Activated CD4-positive, alpha-beta T cell treated with anti-CD3 and anti-CD28 coated beads for 1 hour (primary cell): ENCODE measurements around the gene RASAL2.

ENCODE experiments used
- DNase-seq: peaks from one replicate; pipeline ENCODE4 v3.0.0-alpha.2; 2020

Gene RASAL2

DNA sequence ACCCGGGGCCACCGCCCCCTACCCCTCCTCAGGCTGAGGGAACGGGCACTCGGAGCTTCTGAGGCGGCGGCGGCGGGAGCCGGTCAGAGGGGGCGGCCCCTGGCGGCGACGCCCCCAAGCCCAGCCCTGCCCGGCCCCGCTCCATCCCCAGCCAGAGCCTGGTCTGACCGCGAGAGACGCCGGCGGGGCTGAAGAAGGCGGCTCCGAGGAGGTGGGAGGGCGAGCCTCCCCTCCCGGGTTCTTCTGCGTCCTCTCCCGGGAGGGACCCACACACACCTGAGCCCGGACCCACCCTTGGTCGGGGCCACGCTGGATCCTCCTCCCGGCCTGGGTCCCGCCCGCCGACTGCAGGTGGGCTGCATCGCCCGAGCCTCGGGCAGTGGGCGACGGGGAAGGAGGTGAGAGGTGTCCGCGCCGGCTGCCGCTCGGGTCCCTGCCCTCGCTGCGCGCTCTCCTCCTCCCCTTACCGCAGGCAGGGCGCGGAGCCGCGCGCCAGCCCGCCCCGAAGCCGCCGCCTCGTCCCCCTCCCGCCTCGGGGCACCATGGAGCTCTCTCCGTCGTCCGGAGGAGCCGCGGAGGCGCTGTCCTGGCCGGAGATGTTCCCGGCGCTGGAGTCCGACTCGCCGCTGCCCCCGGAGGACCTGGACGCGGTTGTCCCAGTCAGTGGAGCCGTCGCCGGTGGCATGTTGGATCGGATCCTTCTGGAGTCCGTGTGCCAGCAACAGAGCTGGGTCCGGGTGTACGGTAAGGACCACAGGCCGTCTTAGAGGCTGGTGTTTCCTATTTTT lies at the start of gene RASAL2:
Gene RASAL2, plus strand, starts transcription at position 154 of the 788 bp plus-strand sequence. Its CDS starts 389 bp downstream, at position 543.
- DNase-seq = no peak

DNA sequence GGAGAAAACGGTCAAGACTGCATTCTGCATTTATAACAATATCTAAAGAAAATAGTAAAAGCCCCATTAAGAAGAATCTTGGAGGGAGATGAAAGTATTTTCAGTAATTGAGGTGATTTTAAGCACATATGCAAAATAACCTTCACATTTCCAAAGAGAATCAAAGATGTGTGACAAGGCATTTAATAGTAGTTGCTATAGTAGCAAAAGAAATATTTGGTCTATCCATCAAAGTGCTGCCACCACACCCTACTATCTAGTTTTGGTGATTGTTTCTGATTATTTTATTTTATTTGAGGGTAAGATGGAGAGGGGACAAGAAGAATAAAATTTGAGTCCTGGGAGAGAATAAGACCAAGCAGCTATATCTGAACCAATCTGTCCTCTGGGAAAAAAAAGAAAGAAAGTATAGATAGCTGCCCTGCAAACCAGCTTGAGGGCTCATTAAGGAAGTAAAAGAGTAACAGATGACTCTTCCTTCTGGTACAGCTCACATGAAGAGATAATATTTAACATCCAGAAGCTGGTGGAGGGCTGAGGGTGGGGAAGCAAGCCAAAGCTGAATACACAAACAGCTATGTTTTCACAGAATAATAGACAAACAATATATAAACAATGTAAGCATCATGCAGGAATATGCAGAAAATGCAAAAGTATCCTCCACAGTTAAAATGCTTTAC lies 47.2 kb upstream of the RASAL2 start:
- no peak for DNase-seq

DNA sequence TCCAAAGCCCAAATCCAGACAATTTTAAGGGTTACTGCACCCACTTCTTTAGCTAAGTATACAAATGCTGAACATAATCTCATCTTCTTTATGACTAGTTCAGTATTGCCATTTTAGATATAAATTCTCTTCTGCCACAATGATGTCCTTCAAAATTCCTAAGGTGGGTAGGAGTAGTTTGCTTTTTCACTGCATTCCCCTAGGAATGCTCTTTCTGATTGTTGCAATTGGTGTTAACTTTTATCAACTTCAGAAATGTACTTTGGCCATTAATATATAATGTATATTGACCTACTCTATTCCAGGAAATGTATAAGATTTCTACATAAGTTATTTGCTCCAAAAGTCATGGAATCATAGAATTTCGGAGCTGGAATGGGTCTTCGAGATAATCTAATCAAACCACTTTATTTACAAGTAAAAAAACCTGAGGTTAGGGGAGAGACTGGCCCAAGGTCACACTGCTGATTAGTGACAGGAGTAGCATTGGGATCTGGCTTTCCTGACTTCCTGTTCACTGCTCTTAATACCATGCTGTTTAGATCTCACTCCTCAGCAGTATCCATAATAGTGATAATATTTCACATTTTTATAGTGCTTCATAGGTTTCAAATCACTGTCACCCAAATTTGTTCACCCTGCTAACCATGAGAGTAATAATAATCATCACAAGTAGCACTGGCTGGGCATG lies 46.4 kb upstream of the RASAL2 start:
- no peak for DNase-seq

DNA sequence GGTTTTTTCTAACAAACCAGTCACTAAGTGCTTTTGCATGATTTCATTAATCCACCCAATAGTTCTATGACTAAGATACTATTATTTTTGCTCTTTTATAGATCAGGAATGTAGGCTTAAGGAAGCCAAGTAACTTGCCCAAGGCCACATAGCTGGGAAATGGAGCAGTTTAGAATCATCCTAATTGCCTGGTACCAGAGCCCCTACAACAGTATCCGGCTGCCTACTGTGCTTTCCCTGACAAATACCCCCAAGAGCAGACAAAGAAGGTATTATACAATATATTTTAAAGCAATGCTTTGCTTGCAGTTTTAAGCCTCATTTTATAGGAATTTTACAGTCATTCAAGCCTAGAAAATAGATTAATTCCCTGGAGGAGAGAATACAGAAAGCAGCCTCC lies 45.5 kb upstream of the RASAL2 start:
- DNase-seq = no peak

DNA sequence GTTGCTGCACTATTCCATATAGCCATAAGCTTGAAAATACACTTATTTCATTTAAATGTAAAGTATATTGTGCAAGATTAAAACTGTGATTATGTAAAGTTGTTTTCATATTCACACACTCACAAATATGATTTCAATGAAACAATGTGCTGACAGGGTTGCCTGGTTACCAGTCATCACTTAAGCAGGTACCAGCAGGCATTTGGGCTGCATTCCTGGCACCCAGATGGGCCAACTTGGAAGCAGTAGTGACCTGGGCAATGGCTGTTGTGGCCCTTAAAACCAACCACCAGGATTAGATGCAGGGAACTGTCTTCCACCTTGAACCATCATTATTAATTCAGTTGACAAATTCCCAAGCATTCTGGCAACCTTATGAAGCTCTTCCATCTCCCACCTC lies 45.0 kb upstream of the RASAL2 start:
- DNase-seq = no peak

DNA sequence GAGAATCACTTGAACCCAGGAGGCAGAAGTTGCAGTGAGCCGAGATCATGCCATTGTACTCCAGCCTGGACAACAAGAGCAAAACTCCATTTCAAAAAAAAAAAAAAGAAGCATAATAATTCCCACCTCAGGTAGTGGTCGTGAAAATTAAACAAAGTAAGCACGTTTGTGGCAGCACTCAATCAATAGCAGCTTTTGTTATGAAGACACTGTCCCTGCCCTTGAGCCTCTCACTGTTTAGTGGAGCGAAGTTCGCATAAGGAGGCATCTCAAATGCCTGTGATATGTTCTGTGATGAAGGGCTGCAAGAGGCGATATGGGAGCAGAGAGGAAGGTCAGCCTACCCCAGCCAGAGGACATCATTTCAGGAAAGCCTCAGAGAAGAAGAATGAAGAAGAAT lies 43.8 kb upstream of the RASAL2 start:
- DNase-seq = no peak

DNA sequence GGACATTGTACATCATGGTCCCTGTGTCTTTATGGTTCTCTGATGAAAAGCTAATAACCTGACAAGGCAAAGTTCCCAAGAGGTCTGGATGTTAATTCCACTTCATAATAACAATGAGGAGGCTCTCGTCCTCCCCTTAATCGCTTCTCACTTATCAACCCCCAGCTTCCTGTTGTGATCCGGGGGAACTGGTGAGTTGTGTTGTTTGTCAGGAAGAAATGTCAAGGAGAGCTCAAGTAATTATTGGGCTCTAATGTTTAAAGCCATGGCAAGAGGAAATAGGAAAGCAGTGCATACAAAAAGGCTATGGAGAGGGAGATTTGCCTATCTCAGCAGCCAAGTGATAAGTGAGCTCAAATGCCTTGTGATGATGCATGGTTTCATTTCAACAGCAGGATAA lies 42.8 kb upstream of the RASAL2 start:
- DNase-seq = no peak

DNA sequence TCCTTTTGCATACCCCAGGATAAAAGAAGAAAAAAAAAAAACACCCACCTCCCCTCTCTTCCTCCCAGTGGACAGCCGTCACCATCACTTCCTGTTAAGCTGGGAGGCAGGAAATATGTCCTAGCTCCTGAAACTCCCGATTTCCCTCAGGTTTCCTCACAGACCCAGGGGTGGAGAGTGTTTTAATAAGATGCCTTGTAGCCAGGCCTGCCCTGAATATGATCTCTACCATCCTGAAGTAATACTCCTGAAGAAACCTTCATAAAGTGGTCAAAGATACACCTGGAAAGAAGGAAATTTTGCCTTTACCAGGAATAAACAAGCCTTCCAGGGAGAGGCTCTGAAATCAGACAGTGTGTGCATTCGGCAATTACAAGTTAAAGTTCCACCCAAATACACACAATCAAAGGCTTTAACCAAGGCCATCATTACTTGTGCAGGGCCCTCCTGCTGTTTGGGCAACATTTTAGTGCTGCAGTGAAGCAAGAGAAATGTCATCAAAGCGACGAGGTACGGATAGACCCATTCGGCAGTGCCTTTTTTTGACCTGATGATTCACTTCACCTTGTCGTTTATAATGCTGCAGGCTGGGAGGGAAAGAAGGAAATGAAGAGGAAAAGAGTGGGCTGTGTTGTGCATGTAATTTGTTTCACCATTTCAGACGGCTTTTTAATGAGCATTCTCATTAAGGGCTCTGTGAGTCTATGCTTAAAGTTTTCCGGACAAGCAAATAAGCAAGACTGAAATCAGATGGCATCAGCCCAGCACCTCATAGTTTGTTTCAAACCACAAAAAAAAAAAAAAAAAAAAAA lies 41.0 kb upstream of the RASAL2 start:
- no peak for DNase-seq

DNA sequence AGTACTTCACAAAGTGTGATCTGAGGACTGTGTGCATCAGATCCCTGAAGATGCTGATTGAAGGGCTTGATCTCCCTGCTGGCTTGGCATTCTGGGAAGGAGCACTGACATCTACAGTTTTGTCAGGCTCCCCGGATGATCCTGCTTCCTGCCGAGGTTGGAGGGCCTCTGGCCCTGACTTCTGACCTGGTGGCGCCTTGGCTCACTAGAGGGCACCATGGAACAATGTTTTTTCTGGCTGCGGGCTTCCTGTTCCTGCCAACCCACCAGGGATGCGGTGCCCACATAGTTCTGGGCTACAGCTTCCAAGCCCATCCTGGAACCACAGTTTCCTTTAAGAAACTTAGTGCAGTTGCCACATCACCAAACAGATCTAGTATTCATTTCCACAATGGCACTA lies 38.8 kb upstream of the RASAL2 start:
- DNase-seq = no peak

DNA sequence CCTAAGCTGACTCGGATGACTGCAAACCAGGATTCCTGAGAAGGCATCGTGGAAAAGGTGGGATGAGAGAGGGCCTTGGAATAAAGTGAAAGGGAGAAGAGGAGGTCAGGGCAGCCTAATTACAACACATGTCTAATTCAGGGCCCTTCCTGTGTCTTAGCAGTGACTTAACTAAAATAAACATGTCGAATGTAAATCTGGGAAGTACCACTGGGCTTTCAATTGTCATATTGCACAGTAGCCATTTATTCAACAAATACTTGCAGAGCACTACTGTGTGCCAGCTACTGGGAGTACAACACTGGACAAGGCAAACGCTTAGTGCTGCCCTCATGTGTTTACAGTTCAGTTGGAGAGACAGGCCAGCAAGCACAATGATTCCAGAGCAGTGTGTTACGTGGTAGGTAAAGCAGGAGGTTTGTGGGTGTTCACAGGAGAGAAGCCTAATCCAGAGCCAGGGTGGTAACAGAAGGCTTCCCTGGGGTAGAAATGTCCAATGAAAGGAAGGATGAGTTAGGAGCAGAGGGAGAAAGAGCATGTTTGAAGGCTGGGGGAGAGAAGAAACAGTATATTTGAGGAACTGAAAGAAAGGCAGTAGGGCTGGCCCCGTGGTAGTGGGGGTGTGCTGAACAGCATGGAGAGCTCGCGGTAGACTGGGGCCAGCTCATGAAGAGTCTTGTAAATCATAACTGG lies 38.0 kb upstream of the RASAL2 start:
- no peak for DNase-seq

DNA sequence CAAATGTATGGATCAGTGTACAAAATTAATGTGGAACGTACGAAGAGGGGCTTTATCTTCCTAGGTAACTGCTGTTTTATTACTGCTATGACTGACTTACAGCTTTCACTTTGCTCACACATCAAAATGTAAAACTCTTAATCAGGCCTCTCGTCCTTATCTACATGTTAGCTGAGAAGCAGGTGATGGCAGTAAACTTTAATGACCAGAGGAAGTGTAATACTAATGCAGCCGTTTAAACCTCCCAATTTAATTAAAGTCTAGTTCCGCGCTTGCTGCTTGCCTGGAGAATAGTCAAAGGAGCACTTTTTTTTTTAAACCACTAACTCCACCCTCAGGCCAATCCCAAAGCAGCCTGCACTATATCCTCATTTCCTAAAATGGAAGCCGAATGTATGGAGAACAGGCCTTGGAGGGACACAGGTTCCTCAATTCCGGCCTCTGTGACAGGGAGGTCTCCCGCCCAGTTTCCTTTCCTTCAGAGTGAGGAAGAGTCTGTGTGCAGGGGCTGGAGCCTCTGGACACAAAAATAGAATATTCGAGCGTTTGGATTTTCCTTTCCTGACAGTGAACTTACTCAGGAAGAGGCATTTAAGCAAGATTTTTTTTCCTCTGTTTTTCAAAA lies 36.7 kb upstream of the RASAL2 start:
- DNase-seq = no peak

DNA sequence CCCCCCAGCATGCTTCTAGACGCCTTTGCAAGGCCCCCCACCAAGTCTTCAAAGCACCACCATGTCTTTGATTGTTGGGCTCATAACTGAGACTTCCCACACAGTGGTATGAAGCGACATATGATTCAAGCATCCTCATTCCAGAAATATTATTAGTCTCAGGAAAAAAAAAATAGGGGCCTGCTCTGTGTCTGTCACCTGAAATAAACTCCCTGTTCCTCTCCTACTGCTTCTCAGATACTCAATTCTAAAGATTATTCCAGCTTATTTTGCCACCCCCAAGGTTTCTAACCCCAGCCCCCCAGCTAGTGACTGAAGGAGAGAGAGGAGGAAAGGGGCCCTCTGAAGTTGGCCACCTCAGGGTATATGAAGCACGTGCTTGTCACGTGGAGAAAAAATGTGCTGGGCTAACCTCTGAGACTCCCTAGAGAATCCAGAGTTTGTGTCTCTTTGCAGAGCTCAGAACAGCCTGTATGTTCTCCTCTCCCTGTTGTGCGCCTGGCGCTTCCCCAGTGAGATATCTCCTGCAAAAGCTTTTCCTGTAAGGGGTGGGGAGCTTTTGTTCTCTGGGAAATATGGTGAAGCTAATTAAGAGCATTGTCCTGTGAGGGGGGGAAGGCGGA lies 35.9 kb upstream of the RASAL2 start:
- no peak for DNase-seq

DNA sequence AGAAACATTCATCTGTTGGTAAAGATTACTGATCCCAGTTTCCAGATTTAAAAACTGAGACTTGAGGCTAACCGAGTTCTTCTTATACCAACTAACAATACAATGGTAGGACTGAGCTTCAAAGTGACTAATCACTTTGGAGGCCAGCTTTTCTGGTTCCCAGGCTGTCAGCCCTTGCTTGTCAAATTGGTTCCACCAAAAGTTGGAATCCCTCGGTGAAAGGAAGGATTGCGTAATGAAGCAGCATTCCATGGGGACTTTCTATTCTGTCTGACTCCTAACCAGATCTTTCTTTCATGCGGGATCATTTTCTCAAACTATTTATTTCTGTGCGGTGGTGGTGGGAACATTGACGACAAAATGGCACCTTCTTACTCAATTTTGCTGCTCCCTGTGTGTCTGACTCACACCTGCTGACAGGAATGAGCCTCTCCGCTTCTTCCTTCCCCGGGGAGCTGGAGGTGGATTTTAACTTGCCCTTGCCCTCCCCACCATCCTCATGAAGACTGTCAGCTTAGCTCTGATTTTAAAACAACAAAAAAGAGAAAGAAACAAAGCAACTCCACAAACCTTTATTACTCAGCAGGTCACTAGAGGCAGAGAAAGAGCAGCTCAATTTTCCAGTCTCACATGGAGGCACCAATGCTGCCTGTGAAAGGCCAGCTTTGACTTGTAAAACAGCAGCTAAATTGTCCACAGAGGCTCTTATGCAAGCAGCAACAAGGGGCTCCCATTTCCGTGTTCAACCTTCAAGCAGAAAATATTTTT lies 32.9 kb upstream of the RASAL2 start:
- no peak for DNase-seq

DNA sequence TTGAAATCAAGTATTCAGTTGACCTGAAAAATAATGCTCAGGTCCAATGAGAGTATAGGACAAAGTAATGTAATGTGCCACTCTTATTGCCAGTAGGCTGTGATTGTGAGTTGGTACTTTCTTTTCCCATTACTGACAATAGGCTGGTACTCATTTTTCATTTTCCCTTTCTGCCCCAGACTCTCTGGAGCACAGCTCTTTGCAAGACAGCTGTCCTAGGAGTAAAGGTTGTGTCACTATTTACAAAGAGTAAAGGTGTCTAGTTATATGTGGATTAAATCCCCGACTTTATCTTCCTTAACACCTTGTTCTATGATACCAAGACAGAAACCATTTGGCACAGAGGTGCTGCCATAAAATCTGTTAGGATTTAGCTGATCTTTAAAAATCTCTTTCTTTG lies 32.3 kb upstream of the RASAL2 start:
- DNase-seq = no peak

DNA sequence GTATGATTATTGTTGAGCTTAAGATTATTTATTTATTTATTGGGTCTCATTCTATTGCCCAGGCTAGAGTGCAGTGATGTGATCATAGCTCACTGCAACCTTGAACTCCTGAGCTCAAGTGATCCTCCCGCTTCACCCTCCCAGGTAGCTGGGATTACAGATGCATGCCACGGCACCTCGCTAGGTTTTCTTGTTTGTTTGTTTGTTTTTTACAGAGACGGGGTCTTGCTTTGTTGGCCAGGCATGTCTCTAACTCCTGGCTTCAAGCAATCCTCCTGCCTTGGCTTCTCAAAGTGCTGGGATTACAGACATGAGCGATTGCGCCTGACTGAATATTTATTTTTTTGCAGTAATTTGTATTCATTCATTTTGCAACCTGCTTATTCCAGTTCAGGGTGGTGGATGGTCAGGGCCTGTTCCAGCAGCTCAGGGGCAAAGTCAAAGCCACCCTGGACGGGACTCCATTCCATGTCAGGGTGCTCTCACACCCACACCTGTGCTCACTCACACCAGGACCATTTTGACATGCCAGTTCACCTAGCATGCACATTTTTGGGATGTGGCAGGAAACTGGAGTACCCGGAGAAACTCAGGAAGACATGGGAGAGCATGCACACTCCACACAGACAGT lies 29.6 kb upstream of the RASAL2 start:
- no peak for DNase-seq

DNA sequence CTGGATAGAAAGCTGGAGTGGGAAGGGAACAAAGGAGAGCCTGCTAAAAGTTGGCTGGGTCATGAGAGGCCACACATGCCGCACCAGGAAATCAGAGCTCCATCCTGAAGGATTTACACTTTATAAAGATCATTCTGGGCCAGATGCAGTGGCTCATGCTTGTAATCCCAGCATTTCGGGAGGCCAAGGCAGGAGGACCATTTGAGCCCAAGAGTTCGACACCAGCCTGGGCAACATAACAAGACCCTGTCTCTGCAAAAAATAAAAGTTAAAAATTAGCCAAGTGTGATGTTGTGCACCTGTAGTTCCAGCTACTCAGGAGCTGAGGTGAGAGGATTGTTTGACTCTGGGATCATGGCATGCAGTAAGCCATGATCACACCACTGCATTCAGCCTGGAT lies 28.7 kb upstream of the RASAL2 start:
- DNase-seq = no peak

DNA sequence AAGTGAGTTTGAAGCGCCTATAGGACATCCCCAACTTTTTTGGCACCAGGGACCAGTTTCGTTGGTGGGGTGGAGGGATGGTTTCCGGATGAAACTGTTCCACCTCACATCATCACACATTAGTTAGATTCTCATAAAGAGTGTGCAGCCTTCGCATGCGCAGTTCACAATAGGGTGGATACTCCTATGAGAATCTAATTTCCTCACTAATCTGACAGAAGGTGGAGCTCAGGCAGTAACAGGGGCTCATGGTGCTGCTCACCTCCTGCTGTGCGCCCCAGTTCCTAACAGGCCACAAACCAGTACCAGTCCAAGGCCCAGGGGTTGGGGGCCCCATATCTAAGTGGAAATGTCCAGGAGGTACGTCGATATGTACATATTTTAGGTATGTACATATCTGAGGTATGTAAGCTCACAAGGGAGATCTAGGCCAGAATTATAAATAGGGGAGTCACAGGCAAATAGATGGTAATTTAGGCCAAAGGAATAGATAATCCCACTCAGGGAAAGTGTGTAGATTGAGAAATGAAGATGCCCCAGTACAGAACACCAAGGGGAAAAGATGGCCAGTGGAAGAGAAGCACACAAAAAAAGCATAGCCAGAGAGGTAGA lies 27.5 kb upstream of the RASAL2 start:
- no peak for DNase-seq

DNA sequence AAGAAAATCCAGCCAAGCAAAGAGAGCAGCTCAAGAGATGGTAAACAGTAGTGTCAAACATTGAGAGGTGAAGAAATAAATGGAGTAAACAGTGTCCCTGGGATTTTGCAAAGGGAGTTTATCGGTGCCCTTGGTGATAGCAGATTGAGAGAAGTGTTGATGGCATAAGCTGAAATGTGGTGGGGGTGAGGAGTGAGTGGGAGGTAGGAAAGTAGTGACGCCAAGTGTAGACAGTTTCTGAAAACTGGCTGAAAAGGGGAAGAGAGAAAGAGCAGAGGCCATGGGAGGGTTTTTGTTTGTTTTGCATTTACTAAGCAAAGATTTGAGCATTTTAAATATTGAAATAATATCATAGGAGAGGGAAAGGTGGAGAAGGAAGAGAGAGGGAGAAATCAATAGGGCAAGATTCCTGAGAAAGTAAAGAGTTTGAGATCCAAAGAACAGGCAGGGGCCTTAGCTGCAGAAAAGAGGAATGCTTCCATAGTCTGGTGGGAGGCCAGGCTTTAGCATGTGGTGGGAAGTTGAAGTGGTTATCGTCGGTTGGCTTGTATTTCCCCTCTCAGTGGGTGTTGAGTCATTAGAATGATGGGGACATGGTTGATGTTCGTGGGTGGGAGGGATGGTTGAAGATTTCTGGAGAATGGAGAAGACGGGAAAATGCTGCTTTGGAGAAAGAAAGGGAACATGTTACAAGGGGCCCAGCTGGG lies 26.8 kb upstream of the RASAL2 start:
- DNase-seq = no peak

DNA sequence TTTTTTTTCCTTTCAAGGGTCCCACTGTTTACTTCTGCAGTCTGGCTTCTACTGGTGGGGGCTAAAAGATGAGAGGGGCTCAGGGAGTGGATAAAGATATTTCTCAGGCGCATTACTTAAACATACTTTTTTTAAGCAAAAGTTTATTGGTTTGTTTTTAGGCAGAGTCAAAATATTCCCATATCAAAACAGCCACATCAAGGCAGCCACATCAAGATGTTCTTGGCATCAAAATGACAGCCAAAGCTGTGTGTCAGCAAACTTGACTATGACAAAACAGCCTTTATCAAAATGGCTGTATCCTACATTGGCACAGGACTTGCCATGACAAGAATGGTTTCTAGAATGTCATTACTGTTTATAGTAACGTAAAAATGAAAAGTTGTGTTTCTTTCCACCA lies 22.1 kb upstream of the RASAL2 start:
- DNase-seq = no peak
